Peyer's patch (tissue), 4 donors: ENCODE measurements around the gene MSI2.

ENCODE experiments used
- CTCF ChIP-seq, 6 experiments: fragments of 450-650 bp in 4 of 6; fragments of 200-600 bp in 2 of 6; sonication (generic) in 1 of 6; IDR thresholded peaks; one replicate each; pipeline ENCODE4 v1.5.1; 2017 to 2019; ENCODE audit warnings: antibody characterized with exemption in 6 of 6, mild to moderate bottlenecking in 3 of 6, moderate library complexity in 1 of 6
- POLR2A ChIP-seq, 2 donors: fragments of 450-650 bp; IDR thresholded peaks; one replicate each; pipeline ENCODE4 v1.5.1; 2017; ENCODE audit warnings: antibody characterized with exemption in 2 of 2, mild to moderate bottlenecking in 2 of 2, moderate library complexity in 2 of 2

GRCh38 chr17:57420734-57421717 is 164.7 kb downstream of the MSI2 start:
- TF ChIP-seq CTCF (IDR thresholded peaks at IDR 0.05) = no peak
- TF ChIP-seq POLR2A (IDR thresholded peaks at IDR 0.05) = no peak
